Measurements from ENCODE around the gene PDE6D.
A peak's percentile ranks its signal among the peaks of the same experiment; 100 is the strongest.

The PDE6D gene

DNA sequence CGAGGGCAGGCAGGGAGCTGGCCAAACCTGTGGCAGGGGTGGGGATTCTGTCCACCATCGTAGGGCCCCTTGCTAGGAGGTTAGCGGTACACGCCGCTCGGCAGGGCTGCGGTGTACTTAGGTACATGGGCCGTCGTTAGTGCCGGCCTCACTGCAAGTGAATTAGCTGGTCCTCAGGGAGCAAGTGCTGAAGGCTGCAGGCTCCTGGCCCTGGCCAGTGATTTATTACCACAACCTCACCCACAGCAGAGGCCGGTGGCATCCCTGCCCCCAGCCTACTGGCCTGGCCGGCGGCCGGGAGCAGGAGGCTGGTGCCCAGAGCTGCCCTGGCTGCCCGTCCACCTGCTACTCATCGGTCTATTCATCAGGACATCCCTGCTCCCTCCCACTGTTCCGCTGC is 92.4 kb downstream of the PDE6D start:
- no peaks in the 10 kb centered on the region for H3K27me3 ChIP-seq
- H3K36me3 ChIP-seq: no peaks in the 10 kb centered on the region
- H3K4me2 ChIP-seq: peak overlapping the region; percentile 45; the same call in 1 of the 2 replicates
- no peak overlapping the region for H3K4me3 ChIP-seq
- TF ChIP-seq Cebpa-rat (IDR thresholded peaks at IDR 0.05): no peak
- H3K4me1 ChIP-seq: peaks cover 80% of the 10 kb centered on the region
- peak overlapping the region; percentile 29; the same call in 1 of the 2 replicates for H3K9ac ChIP-seq
- peak overlapping the region; percentile 100 for H3K27ac ChIP-seq
- no peaks in the 10 kb centered on the region for H4K20me1 ChIP-seq
- no peaks in the 10 kb centered on the region for H3K9me3 ChIP-seq

- peak overlapping the region; percentile 99 for H3K4me2 ChIP-seq
Measured at GRCh38 chr2:231687961-231688360, 93.1 kb downstream of the PDE6D start.

DNA sequence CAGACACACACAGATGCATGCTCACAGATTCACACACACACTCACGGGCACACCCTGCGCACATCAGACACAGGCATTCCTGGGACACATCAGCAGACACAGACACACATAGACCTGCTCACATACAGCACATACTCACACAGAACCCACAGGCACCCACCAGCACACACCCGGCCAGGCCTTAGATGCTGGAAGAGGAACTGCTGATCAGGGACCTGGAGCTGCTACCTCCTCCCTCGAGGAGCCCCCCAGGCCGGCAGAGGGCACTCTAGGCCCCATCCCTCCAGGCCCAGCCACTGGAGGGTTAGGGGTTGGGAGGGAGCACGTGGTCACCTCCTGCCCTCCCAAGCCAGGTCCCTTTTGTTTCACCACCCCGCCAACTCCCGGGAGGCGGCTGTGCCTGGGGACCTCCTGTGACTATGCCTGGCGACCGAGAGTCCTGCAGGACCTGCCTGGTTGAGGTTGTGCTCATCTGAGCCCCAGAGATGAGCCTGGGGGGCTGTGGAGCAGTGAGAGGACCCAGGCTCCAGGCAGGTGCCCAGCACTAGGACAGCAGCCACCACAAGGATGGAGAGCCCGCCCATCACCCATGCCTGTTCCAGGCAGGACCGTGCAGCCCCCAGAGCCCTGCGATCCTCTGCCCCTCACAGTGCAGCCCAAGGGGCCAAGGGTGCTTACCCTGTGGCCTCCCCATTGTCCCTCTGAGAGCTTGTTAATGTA is 93.8 kb downstream of the PDE6D start:
- no peak for TF ChIP-seq Cebpa-rat (IDR thresholded peaks at IDR 0.05)
- Histone ChIP-seq H3K4me3 (peak overlapping the region; percentile 85), H3K36me3 (no peaks in the 10 kb centered on the region), H3K9ac (peak overlapping the region; percentile 99), H4K20me1 (no peaks in the 10 kb centered on the region), H3K27me3 (no peaks in the 10 kb centered on the region), H3K9me3 (no peaks in the 10 kb centered on the region), H3K4me1 (peaks cover 78% of the 10 kb centered on the region), H3K27ac (peak overlapping the region; percentile 100), H3K4me2 (peak overlapping the region; percentile 99)

More at GRCh38 chr2:231687961-231688360, 93.1 kb downstream of the PDE6D start:
- no peaks in the 10 kb centered on the region for H3K27me3 ChIP-seq
- no peak for TF ChIP-seq Cebpa-rat (IDR thresholded peaks at IDR 0.05)
- H3K4me3 ChIP-seq: peak overlapping the region; percentile 85; the same call in 1 of the 2 replicates
- peak overlapping the region; percentile 100 for H3K27ac ChIP-seq
- H3K9ac ChIP-seq: peak overlapping the region; percentile 99
- no peaks in the 10 kb centered on the region for H3K9me3 ChIP-seq
- H4K20me1 ChIP-seq: no peaks in the 10 kb centered on the region
- no peaks in the 10 kb centered on the region for H3K36me3 ChIP-seq
- H3K4me1 ChIP-seq: peaks cover 78% of the 10 kb centered on the region

- Histone ChIP-seq H3K4me2 (peak overlapping the region; percentile 99), H3K9ac (peak overlapping the region; percentile 99), H4K20me1 (no peaks in the 10 kb centered on the region), H3K4me3 (peak overlapping the region; percentile 85), H3K27me3 (no peaks in the 10 kb centered on the region), H3K27ac (peak overlapping the region; percentile 100), H3K36me3 (no peaks in the 10 kb centered on the region), H3K4me1 (peaks cover 79% of the 10 kb centered on the region), H3K9me3 (no peaks in the 10 kb centered on the region)
- TF ChIP-seq Cebpa-rat (IDR thresholded peaks at IDR 0.05): no peak
Measured at GRCh38 chr2:231686192-231687100, 94.6 kb downstream of the PDE6D start.

DNA sequence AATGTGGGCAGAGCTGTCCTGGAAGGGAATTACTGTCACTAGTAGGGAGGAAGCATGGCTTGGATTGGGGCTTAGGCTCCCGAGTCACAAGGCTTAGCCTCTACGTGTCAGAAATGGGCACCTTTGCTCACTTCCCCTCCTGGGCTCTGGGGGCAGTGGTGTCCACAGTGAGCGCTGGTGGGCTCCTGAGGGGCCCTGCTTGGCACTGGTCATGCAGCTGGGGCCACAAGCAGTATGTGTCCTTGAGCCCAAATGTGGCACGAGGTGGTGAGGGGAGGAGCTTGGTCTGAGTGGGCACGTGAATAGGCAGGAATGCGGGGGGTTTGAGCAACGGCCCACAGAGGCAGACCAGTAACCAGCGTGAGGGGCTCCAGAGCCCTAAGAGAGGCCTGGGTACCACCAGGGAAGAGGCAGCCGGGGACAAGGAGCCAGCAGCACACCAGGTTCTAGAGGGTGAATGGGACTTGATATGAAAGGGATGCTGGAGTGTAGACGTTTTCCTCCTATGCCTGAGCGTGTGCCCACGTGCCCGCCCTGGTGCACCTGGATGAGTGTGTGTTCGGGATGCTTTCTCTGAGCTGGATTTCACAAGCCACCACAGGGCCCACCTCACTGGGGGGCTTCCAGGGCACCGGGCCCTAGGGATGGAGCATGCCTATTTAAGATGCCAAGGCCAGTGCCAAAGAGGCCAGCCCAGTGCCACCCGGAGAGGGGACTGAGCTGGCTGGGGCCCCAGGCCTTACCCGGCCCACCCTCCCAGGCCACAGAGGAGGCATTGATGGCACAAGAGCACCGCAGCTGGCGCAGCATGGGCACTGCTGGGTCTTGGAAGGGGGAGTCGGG is 95.5 kb downstream of the PDE6D start:
- no peaks in the 10 kb centered on the region; the same call in 1 of the 2 replicates for H4K20me1 ChIP-seq
- no peak for TF ChIP-seq Cebpa-rat (IDR thresholded peaks at IDR 0.05)
- peak overlapping the region; percentile 100 for H3K27ac ChIP-seq
- H3K9me3 ChIP-seq: no peaks in the 10 kb centered on the region
- H3K4me3 ChIP-seq: peak overlapping the region; percentile 85
- H3K36me3 ChIP-seq: no peaks in the 10 kb centered on the region
- H3K4me2 ChIP-seq: peak overlapping the region; percentile 99
- no peaks in the 10 kb centered on the region for H3K27me3 ChIP-seq
- H3K4me1 ChIP-seq: peaks cover 79% of the 10 kb centered on the region
- peak overlapping the region; percentile 99 for H3K9ac ChIP-seq

DNA sequence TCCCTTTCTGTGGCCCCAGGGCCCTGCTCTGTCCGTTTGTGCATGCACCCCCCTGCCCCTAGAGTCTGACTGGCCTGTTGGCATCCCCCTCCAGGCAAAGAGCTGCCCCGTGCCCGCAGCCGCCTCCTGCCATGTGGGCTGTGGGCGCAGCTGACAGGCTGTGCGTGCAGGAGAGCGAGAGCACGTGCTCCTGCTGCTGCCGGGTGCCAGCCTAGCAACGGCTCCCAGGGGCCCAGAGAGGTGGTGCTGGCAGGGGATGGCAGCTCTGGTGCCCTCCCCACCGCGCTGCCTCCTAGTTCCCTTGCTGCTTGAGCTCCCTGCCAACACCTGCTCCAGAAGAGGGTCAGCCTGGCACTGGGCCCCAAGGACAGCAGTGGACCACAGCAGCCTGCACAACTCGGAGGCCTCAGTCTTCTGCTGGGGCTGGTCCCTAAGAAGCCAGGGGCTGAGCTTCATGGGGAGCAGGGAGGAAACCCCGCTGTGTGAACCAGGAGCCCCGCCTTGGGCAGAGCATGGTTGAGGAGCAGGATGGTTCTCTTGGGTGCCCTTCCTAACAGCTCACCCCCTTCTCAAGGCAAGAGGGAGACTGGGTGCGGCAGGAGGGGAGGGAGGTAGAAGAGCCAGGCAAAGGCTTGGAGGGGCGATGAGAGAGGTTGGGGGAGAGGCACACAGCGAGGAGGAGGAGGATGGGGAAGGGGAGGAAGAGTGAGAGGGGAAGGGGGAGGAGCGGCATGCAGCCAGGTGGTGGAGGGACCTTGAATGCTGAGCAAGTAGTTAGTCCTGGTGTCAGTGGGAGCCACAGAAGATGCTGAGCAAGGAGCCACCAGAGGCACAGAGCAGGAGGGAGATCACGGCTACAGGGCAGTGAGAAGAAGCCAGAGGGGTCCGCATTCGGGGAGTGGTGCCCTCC is 96.5 kb downstream of the PDE6D start:
- peak overlapping the region; percentile 99 for H3K4me2 ChIP-seq
- peak overlapping the region; percentile 85 for H3K4me3 ChIP-seq
- H3K9ac ChIP-seq: peak overlapping the region; percentile 99
- peaks cover 78% of the 10 kb centered on the region for H3K4me1 ChIP-seq
- H3K36me3 ChIP-seq: no peaks in the 10 kb centered on the region
- H4K20me1 ChIP-seq: peaks cover 9% of the 10 kb centered on the region; the same call in 1 of the 2 replicates
- H3K27ac ChIP-seq: peak overlapping the region; percentile 100
- no peaks in the 10 kb centered on the region for H3K27me3 ChIP-seq
- no peaks in the 10 kb centered on the region for H3K9me3 ChIP-seq
- TF ChIP-seq Cebpa-rat (IDR thresholded peaks at IDR 0.05): no peak

- Histone ChIP-seq H3K9me3 (no peaks in the 10 kb centered on the region), H4K20me1 (peaks cover 19% of the 10 kb centered on the region; the same call in 1 of the 2 replicates), H3K4me3 (peak overlapping the region; percentile 85), H3K9ac (peak overlapping the region; percentile 99), H3K36me3 (peaks cover 7% of the 10 kb centered on the region), H3K27ac (peak overlapping the region; percentile 100), H3K4me2 (peak overlapping the region; percentile 99), H3K4me1 (peaks cover 78% of the 10 kb centered on the region), H3K27me3 (no peaks in the 10 kb centered on the region)
- no peak for TF ChIP-seq Cebpa-rat (IDR thresholded peaks at IDR 0.05)
Measured at GRCh38 chr2:231683292-231684235, 97.5 kb downstream of the PDE6D start.

Data from BLaER1 (cell line).